GM18498 (cell line): ENCODE results near the gene ZWINT.

Experiments
- ATAC-seq: cut with Tn5 transposase; IDR thresholded peaks from one replicate; pipeline ENCODE4 v1.9.1; 2021; ENCODE audit warnings: mild to moderate bottlenecking, moderate library complexity; ENCODE audit not compliant: unreplicated experiment

Gene ZWINT

GRCh38 chr10:56360967-56361612, at the start of gene ZWINT:
ZWINT (minus strand) TSS chr10:56361259; CDS start chr10:56361236, 23 bp downstream.
- ATAC-seq = peak; percentile 99

- no peak for ATAC-seq
Measured at GRCh38 chr10:56383806-56384205, 22.7 kb upstream of the ZWINT start.

DNA sequence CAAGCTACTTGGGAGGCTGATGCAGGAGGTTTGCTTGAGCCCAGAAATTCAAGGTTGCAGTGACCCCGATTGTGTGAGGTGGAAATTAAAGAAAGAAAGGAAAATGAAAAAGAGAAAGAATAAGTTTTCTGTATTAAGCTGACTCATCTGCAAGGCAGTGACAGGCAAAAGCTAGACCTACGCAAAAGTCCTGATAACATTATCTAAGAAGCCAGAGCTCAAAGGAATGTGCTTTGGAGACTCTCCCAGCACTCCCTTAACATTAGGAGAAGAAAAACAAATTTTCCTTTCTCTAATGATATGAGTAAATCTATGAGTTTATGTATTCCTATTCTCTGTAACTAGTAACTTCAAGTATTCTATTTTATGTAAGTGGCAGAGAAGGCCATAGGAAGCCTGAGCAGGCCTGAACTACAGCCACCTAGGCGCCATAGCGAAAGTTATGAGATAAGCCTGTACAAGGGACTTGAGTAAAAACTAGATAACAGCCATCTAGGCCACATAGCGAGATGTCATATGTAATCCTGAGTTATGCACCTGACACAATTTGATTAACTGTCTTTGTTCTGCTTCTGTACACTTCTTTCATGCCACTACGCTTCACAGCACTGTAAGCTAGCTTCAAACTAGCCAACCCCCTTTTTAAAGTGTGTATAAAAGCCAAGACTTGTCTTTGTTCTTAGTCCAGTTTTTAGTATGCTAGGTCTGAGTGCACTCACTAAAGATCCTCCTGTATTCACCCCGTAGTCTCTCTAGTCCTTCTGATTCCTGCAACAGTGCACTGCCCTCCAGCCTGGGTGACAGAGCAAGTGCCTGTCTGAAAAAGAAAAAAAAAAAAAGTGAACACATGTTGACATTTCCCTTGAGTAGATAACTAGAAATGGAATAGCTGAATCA, 9.4 kb upstream of the ZWINT start:
- ATAC-seq = no peak

DNA sequence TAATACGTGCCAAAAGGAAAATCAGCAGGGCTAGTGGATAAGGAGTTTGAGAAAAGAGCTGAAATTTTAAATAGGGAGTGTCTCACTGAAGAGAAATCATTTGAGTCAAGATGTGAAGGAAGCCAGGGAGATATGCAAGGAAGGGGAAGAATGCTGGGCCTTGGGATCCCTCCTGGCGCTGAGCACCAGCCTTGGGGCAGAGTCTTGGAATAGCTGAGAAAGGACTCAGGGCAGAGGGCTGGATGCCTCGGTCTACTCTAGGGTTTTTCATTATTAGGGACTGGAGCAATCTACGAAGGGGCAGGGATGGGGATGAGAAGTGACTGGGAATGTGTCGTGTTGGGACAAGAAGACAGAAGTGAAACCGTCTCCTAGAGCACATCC, 484 bp downstream of the ZWINT start:
- ATAC-seq = no peak

DNA sequence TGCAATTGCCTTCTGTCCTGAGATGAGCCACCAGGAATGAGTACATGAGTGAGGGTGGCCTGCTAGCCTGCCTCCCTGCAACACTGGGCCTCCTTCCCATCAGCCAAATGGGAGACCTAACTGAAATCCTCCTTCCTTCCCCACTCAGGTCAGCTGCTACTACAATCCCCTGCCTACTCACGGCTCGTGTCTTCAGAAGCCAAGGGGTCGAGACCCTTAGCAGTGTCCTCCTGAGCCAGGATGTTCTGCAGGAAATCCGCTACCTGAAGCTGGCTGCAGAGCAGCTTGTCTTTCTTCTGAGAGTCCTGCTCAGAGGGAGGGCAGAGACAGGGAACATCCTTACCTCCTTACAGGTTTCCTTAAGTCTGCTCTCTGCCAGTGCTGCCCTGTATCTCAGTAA, 1.2 kb downstream of the ZWINT start:
- ATAC-seq = no peak

GRCh38 chr10:56357018-56357417, 4.0 kb downstream of the ZWINT start:
- no peak for ATAC-seq

- ATAC-seq = no peak
Measured at GRCh38 chr10:56351909-56352630, 9.0 kb downstream of the ZWINT start.

GRCh38 chr10:56349611-56350010, 11.4 kb downstream of the ZWINT start:
- ATAC-seq = no peak

GRCh38 chr10:56348101-56348500, 13.0 kb downstream of the ZWINT start:
- no peak for ATAC-seq

- ATAC-seq = no peak
Measured at GRCh38 chr10:56346845-56347415, 14.1 kb downstream of the ZWINT start.

DNA sequence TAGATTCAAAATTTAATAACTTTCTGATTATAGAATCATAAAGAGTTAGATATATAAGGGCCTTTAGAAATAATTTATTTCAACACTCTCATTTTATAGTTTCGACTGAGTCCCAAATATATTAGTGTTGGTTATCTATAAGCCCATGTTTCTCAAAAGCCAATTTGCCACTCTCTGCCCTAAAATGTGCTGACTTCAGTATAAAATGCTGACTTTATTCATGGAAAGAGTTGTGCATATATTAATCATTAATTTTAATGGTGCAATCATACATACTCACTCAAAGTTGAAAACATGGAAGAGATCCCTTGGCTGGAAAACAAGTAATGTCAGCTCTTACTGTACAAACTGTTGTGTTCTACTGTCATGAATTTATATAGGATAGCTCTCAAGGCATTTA, 19.4 kb downstream of the ZWINT start:
- ATAC-seq = no peak

DNA sequence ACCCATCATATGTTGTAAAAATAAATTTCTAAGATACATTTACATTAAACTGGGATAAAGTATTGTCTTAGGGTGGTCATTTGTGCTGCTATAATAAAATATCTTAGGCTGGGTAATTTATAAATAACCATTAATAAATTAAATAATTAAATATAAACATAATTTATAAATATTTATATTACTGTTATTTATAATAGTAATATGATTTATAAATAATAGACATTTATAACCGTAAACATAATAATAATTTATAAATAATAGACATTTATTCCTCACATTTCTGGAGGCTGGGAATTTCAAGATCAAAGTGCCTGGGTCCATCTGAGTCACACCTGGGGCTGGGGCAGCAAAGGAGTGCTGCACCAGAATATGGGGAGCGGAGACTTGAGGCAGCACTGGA, 31.1 kb downstream of the ZWINT start:
- ATAC-seq = no peak

GRCh38 chr10:56327118-56327517, 33.9 kb downstream of the ZWINT start:
- ATAC-seq = no peak

DNA sequence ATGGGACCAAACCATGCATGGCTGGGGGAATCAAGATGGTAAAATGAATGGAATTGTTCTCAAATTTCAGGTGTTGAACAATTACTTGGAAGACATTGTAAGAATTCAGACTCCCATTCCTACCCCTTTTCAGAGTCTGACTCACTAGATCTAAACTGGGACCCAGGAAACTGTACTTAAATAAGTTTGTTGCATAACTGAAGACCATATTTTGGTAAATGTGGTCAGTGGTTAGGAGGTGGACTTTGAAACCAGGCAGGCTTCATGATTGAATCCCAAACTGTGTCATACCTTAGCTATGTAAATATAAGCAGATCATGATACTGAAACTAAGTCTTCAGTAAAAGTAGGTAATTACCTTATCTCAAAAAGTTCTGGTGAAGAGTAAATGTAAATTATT, 41.7 kb downstream of the ZWINT start:
- peak; percentile 92 for ATAC-seq

DNA sequence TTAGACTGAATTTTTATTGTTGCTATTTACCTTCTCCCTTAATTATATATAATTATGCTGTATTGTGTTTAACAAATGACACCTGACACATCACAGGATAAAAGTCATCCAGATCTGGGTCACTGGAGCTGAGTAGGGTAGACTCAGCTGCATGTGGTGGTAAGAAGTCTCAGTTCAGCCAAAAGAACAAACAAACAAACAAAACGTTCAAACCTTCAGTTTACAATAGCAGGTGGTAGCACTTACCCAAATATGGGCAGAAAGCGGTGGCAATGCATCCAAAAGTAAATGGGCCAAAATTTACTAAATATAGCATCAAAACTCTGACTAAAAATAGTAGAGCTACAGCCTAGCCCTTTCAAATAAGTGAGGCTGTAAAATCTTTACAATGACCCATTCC, 42.2 kb downstream of the ZWINT start:
- peak; percentile 23 for ATAC-seq

GRCh38 chr10:56317603-56318002, 43.5 kb downstream of the ZWINT start:
- ATAC-seq = no peak

DNA sequence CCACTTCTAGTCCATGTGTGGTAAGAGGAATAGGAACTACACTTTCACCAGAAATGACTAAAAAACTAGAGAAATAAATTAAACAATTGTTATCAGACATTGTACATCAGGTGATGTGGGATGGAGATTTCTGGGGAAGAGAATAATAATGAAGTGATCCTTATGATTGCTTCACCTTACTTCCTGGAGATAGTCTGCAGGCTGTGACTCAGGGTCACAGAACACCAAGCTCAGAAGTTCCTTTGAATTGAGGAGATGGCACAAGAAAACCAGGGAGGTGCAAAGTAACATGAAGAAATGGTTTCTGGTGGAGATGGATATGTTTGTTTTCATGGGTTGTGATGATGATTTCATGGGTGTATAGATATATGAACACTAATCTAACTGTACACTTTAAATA, 44.5 kb downstream of the ZWINT start:
- ATAC-seq = no peak
